HG03442 (cell line): Measurements from ENCODE around the gene TRAP1.

Experiments used
- ATAC-seq: cut with Tn5 transposase; IDR thresholded peaks from one replicate; pipeline ENCODE4 v1.9.1; 2021; ENCODE audit warnings: mild to moderate bottlenecking, moderate library complexity; ENCODE audit not compliant: unreplicated experiment

Gene TRAP1

GRCh38 chr16:3652373-3653195, 64.7 kb downstream of the TRAP1 start:
- no peak for ATAC-seq

GRCh38 chr16:3651461-3652372, 65.6 kb downstream of the TRAP1 start:
- ATAC-seq, result no peak

- no peak for ATAC-seq
Observed at GRCh38 chr16:3650631-3651265, 66.6 kb downstream of the TRAP1 start.

- ATAC-seq, result no peak
Observed at GRCh38 chr16:3646348-3646920, 70.9 kb downstream of the TRAP1 start.

- no peak for ATAC-seq
Observed at GRCh38 chr16:3645504-3646347, 71.6 kb downstream of the TRAP1 start.

GRCh38 chr16:3645108-3645503, 72.2 kb downstream of the TRAP1 start:
- no peak for ATAC-seq

GRCh38 chr16:3643095-3643730, 74.1 kb downstream of the TRAP1 start:
- ATAC-seq, result no peak

- ATAC-seq, result no peak
Observed at GRCh38 chr16:3642397-3643094, 74.8 kb downstream of the TRAP1 start.

- no peak for ATAC-seq
Observed at GRCh38 chr16:3641801-3642396, 75.4 kb downstream of the TRAP1 start.

- no peak for ATAC-seq
Observed at GRCh38 chr16:3640632-3641501, 76.5 kb downstream of the TRAP1 start.

- ATAC-seq, result no peak
Observed at GRCh38 chr16:3640207-3640606, 77.1 kb downstream of the TRAP1 start.

- ATAC-seq, result no peak
Observed at GRCh38 chr16:3638916-3639644, 78.2 kb downstream of the TRAP1 start.

GRCh38 chr16:3637371-3637923, 79.9 kb downstream of the TRAP1 start:
- no peak for ATAC-seq

- no peak for ATAC-seq
Observed at GRCh38 chr16:3625911-3626732, 91.2 kb downstream of the TRAP1 start.

GRCh38 chr16:3625331-3625730, 92.0 kb downstream of the TRAP1 start:
- no peak for ATAC-seq

- ATAC-seq, result no peak
Observed at GRCh38 chr16:3623642-3624041, 93.7 kb downstream of the TRAP1 start.
